GM03348 (cell line): ENCODE data around the gene TMEM191C.
"Not testable (repeated sequence)": the region's sequence is repeated elsewhere in the genome, so short reads cannot be mapped to it uniquely, and the experiment has no call there.

ENCODE experiments used
- DNase-seq: peaks from one replicate; pipeline ENCODE4 v3.0.0; 2012; ENCODE audit warnings: low spot score

TMEM191C gene

GRCh38 chr22:21473664-21474063, 6.5 kb downstream of the TMEM191C start:
- DNase-seq = not testable (repeated sequence)

- not testable (repeated sequence) for DNase-seq
Measured at GRCh38 chr22:21484039-21484438, 16.9 kb downstream of the TMEM191C start.

- DNase-seq = not testable (repeated sequence)
Measured at GRCh38 chr22:21487723-21488122, 20.5 kb downstream of the TMEM191C start.

GRCh38 chr22:21489149-21489680, 22.0 kb downstream of the TMEM191C start:
- DNase-seq = not testable (repeated sequence)

- not testable (repeated sequence) for DNase-seq
Measured at GRCh38 chr22:21490556-21490955, 23.4 kb downstream of the TMEM191C start.

GRCh38 chr22:21492271-21492670, 25.1 kb downstream of the TMEM191C start:
- not testable (repeated sequence) for DNase-seq

- DNase-seq = not testable (repeated sequence)
Measured at GRCh38 chr22:21493789-21494782, 26.9 kb downstream of the TMEM191C start.

- DNase-seq = not testable (repeated sequence)
Measured at GRCh38 chr22:21497984-21498383, 30.8 kb downstream of the TMEM191C start.

GRCh38 chr22:21498489-21498888, 31.3 kb downstream of the TMEM191C start:
- not testable (repeated sequence) for DNase-seq

- DNase-seq = not testable (repeated sequence)
Measured at GRCh38 chr22:21499623-21500506, 32.7 kb downstream of the TMEM191C start.

- not testable (repeated sequence) for DNase-seq
Measured at GRCh38 chr22:21510397-21510796, 43.2 kb downstream of the TMEM191C start.

- DNase-seq = not testable (repeated sequence)
Measured at GRCh38 chr22:21512022-21512421, 44.8 kb downstream of the TMEM191C start.

GRCh38 chr22:21514117-21514516, 46.9 kb downstream of the TMEM191C start:
- not testable (repeated sequence) for DNase-seq

GRCh38 chr22:21515234-21515633, 48.0 kb downstream of the TMEM191C start:
- DNase-seq = not testable (repeated sequence)

GRCh38 chr22:21516522-21516921, 49.3 kb downstream of the TMEM191C start:
- not testable (repeated sequence) for DNase-seq

GRCh38 chr22:21516970-21517764, 50.0 kb downstream of the TMEM191C start:
- not testable (repeated sequence) for DNase-seq
